ENCODE measurements around the gene EFNB2. TPM values are rescaled to one million over a fixed set of nuclear protein-coding genes. Genes with fewer than 3 reads are reported as not detected.

The EFNB2 gene
- total and polyA plus RNA-seq, 2 of the 13 experiments (the other 11 are each of a cell fraction or from before 2014, with no cell fraction given), result 0.11 to 0.20 TPM

DNA sequence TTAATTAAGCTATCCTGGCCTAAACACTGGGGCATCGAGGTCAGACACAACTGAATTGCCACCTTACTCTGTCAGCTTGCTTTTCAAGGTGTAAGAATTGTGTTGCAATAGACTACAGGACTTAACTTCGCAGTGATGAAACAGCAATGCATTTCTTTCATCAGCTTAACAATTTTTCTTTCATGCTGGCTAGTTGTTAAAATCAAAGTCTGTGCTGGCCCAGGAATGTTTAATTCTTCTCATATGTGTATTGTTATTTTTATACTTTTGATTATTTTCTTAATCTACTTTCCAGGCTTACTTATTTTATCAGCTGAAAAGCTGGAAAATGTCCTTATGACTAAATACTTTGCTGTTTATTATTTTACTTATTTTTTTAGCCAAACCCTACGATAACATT lies 79.7 kb downstream of the EFNB2 start:
- ChIA-PET POLR2A (no interaction called here), CTCF (ENCODE audit: low intra/inter-chr PET ratio, low total read pairs) (no interaction called here)
- 0% methylated on average over 3 of the region's 3 CpGs for WGBS (ENCODE audit: low lambda C conversion rate)
- Histone ChIP-seq H3K27ac (ENCODE audit: extremely low read length, insufficient read depth, low read length) (no peak overlapping the region), H3K4me2 (ENCODE audit: low read depth, low read length) (no peak overlapping the region), H2AFZ (ENCODE audit: low read length) (no peak overlapping the region), H3K36me3 (replicated peaks in 1 of 2; ENCODE audit: control insufficient read depth in 1 of 2, insufficient read depth in 2 of 2, low read length in 2 of 2) (no peaks in the 10 kb centered on the region), H3K9ac (ENCODE audit: insufficient read depth, low read depth, low read length) (no peak overlapping the region), H4K20me1 (ENCODE audit: insufficient read depth, low read length) (no peaks in the 10 kb centered on the region), H3K27me3 (ENCODE audit: control insufficient read depth in 1 of 2, insufficient read depth in 2 of 2, low read length in 2 of 2) (peaks cover 0 to 3% of the 10 kb centered on the region in 2 experiments; a peak in 1 of 5 replicates), H3K4me3 (replicated peaks in 1 of 3; ENCODE audit: insufficient read depth in 1 of 3, low read depth in 2 of 3, low read length in 3 of 3) (no peak overlapping the region), H3K4me1 (ENCODE audit: insufficient read depth, low read length) (no peaks in the 10 kb centered on the region), H3K79me2 (ENCODE audit: insufficient read depth, low read length) (no peaks in the 10 kb centered on the region), H3K9me3 (ENCODE audit: low read length) (no peaks in the 10 kb centered on the region)
- TF ChIP-seq, protein P1, sequence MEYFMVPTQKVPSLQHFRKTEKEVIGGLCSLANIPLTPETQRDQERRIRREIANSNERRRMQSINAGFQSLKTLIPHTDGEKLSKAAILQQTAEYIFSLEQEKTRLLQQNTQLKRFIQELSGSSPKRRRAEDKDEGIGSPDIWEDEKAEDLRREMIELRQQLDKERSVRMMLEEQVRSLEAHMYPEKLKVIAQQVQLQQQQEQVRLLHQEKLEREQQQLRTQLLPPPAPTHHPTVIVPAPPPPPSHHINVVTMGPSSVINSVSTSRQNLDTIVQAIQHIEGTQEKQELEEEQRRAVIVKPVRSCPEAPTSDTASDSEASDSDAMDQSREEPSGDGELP (IDR thresholded peaks at IDR 0.05; ENCODE audit: borderline replicate concordance, low read depth), result no peak
- TF ChIP-seq CEBPB (IDR thresholded peaks at IDR 0.05; ENCODE audit: borderline replicate concordance, low read depth, low read length), result peak; percentile 57; the same call in 1 of the 2 replicates
- no TSS peak for BruUV-seq (replicated peaks)
- ATAC-seq, result no peak
- intact Hi-C loops (cut with micrococcal nuclease; ENCODE audit: unreplicated experiment), result no loop called here
- in situ Hi-C loops (cut with HindIII; ENCODE audit: extremely low pct_ligation_motif_present, low pct_unique_long_range_greater_than_20kb), result no loop called here
- DNase-seq (ENCODE audit: low spot score), result no peak
- FAIRE-seq, result no peak

DNA sequence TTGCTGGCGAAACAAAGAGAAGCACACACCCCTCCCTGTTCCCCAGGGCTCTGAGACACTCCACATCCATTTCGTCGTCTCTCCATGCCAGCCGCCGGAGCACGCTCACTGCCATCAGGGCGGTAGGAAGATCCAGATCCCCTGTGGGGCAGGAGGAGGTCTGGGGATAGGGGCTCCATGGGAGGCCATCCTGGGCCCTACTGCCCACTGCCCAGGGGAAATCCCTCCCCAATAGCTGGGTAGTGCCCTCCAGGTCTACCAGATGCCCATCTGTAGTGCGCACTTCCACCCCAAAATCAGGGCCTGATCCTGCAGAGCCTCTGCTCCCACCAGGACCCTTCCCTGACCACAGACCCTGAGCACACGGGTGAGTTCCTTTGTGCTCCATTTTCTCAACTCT lies 80.3 kb downstream of the EFNB2 start:
- no peaks in the 10 kb centered on the region for H3K9me3 ChIP-seq (ENCODE audit: low read length)
- no TSS peak for BruUV-seq (replicated peaks)
- ATAC-seq (no peak), FAIRE-seq (no peak), DNase-seq (ENCODE audit: low spot score) (no peak)
- H3K9ac ChIP-seq (ENCODE audit: insufficient read depth, low read depth, low read length), result no peak overlapping the region
- no peak overlapping the region for H3K4me3 ChIP-seq (replicated peaks in 1 of 3; ENCODE audit: insufficient read depth in 1 of 3, low read depth in 2 of 3, low read length in 3 of 3)
- intact Hi-C loops (cut with micrococcal nuclease; ENCODE audit: unreplicated experiment) (no loop called here), in situ Hi-C loops (cut with HindIII; ENCODE audit: extremely low pct_ligation_motif_present, low pct_unique_long_range_greater_than_20kb) (no loop called here)
- no peaks in the 10 kb centered on the region for H4K20me1 ChIP-seq (ENCODE audit: insufficient read depth, low read length)
- 47% methylated on average over 7 of the region's 9 CpGs for WGBS (ENCODE audit: low lambda C conversion rate)
- no peak overlapping the region for H3K4me2 ChIP-seq (ENCODE audit: low read depth, low read length)
- ChIA-PET CTCF (ENCODE audit: low intra/inter-chr PET ratio, low total read pairs) (no interaction called here), POLR2A (no interaction called here)
- H3K36me3 ChIP-seq (replicated peaks in 1 of 2; ENCODE audit: control insufficient read depth in 1 of 2, insufficient read depth in 2 of 2, low read length in 2 of 2), result no peaks in the 10 kb centered on the region
- peaks cover 0 to 4% of the 10 kb centered on the region in 2 experiments; a peak in 1 of 5 replicates for H3K27me3 ChIP-seq (ENCODE audit: control insufficient read depth in 1 of 2, insufficient read depth in 2 of 2, low read length in 2 of 2)
- no peak overlapping the region for H3K27ac ChIP-seq (ENCODE audit: extremely low read length, insufficient read depth, low read length)
- no peaks in the 10 kb centered on the region for H3K4me1 ChIP-seq (ENCODE audit: insufficient read depth, low read length)
- H2AFZ ChIP-seq (ENCODE audit: low read length), result no peak overlapping the region
- no peaks in the 10 kb centered on the region for H3K79me2 ChIP-seq (ENCODE audit: insufficient read depth, low read length)
- TF ChIP-seq, protein P2, sequence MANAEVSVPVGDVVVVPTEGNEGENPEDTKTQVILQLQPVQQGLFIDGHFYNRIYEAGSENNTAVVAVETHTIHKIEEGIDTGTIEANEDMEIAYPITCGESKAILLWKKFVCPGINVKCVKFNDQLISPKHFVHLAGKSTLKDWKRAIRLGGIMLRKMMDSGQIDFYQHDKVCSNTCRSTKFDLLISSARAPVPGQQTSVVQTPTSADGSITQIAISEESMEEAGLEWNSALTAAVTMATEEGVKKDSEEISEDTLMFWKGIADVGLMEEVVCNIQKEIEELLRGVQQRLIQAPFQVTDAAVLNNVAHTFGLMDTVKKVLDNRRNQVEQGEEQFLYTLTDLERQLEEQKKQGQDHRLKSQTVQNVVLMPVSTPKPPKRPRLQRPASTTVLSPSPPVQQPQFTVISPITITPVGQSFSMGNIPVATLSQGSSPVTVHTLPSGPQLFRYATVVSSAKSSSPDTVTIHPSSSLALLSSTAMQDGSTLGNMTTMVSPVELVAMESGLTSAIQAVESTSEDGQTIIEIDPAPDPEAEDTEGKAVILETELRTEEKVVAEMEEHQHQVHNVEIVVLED (CRISPR knock-in tag; IDR thresholded peaks at IDR 0.05; ENCODE audit: borderline replicate concordance), result no peak
- TF ChIP-seq ZNF83 (CRISPR knock-in tag; IDR thresholded peaks at IDR 0.05; ENCODE audit: borderline replicate concordance) (no peak), HOXA7 (CRISPR knock-in tag; IDR thresholded peaks at IDR 0.05) (no peak)
